Loucy (cell line): ENCODE measurements around the gene TNC.

ENCODE experiments used
- H2AFZ ChIP-seq: fragments of 200-600 bp; sonication (generic); 2 replicates; pipeline ENCODE4 v1.6.0; 2016; ENCODE audit warnings: antibody characterized with exemption, mild to moderate bottlenecking, low read length, moderate library complexity
- H3F3A ChIP-seq: fragments of 200-600 bp; 2 replicates; pipeline ENCODE4 v1.6.0; 2016; ENCODE audit warnings: antibody characterized with exemption, low read depth, mild to moderate bottlenecking
- H3K27me3 ChIP-seq: fragments of 200-600 bp; sonication (generic); 2 replicates; pipeline ENCODE4 v1.6.1; 2014; ENCODE audit warnings: low read length, mild to moderate bottlenecking; ENCODE audit not compliant: insufficient read depth, poor library complexity, severe bottlenecking
- H3K36me3 ChIP-seq: fragments of 200-600 bp; sonication (generic); 2 replicates; pipeline ENCODE4 v1.6.1; 2016; ENCODE audit warnings: low read length; ENCODE audit not compliant: insufficient read depth
- H3K4me1 ChIP-seq: fragments of 200-600 bp; sonication (generic); 2 replicates; pipeline ENCODE4 v1.5.1; 2014; ENCODE audit warnings: low read length, mild to moderate bottlenecking; ENCODE audit not compliant: insufficient read depth, poor library complexity, severe bottlenecking
- H3K4me2 ChIP-seq: fragments of 200-600 bp; sonication (generic); 2 replicates; pipeline ENCODE4 v1.6.0; 2014; ENCODE audit warnings: antibody characterized with exemption, low read length, low read depth, mild to moderate bottlenecking; ENCODE audit not compliant: poor library complexity, severe bottlenecking
- H3K4me3 ChIP-seq: fragments of 200-600 bp; sonication (generic); 2 replicates; pipeline ENCODE4 v1.5.1; 2014; ENCODE audit warnings: low read length, mild to moderate bottlenecking, mixed read lengths; ENCODE audit not compliant: poor library complexity, severe bottlenecking
- H3K79me2 ChIP-seq: fragments of 200-600 bp; sonication (generic); 2 replicates; pipeline ENCODE4 v1.6.1; 2014; ENCODE audit warnings: low read length; ENCODE audit not compliant: insufficient read depth
- H3K9ac ChIP-seq: fragments of 200-600 bp; sonication (generic); 2 replicates; pipeline ENCODE4 v1.6.0; 2014; ENCODE audit warnings: mild to moderate bottlenecking, low read depth, low read length, moderate library complexity; ENCODE audit not compliant: poor library complexity, severe bottlenecking
- H3K9me2 ChIP-seq: fragments of 200-600 bp; sonication (generic); replicated peaks from 2 replicates; pipeline ENCODE4 v1.6.1; 2016; ENCODE audit warnings: low read depth, low read length, mixed read lengths
- H3K9me3 ChIP-seq: fragments of 200-600 bp; sonication (generic); 2 replicates; pipeline ENCODE4 v1.6.1; 2014; ENCODE audit warnings: mild to moderate bottlenecking, antibody characterized with exemption, low read length, low read depth; ENCODE audit not compliant: insufficient read depth
- H4K20me1 ChIP-seq: fragments of 200-600 bp; sonication (generic); 2 replicates; pipeline ENCODE4 v1.6.0; 2014; ENCODE audit warnings: antibody characterized with exemption, low read length, mild to moderate bottlenecking; ENCODE audit not compliant: insufficient read depth, poor library complexity, severe bottlenecking
- EZH2phosphoT487 ChIP-seq: fragments of 200-600 bp; IDR thresholded peaks from 2 replicates; pipeline ENCODE4 v1.6.1; 2018; ENCODE audit warnings: antibody characterized with exemption, mild to moderate bottlenecking, moderate library complexity, borderline replicate concordance
- TF ChIP-seq, protein P1 (sequence below): fragments of 200-600 bp; sonication (generic); conservative IDR thresholded peaks from 2 replicates; pipeline ENCODE4 v1.5.1; 2014; ENCODE audit warnings: mild to moderate bottlenecking, antibody characterized with exemption, low read length

The TNC gene

DNA sequence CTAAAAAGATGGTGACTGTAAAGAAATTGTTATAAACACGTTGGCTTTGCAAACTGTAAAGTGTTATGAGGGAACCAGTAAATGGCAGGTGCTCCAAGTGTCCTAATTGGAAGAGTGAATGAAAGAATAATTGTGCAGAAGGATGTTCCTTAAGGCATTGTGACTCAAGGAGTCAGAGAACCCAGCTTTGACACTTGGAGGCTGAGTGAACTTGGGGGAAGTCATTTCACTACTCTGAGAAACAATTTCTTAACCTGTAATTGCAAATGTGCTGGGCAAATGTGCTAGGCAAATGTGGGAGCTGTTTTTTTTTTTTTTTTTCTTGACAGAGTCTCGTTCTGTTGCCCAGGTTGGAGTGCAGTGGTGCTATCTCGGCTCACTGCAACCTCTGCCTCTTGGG lies 103.5 kb downstream of the TNC start:
- TF ChIP-seq EZH2phosphoT487, result no peak
- TF ChIP-seq, protein P1, sequence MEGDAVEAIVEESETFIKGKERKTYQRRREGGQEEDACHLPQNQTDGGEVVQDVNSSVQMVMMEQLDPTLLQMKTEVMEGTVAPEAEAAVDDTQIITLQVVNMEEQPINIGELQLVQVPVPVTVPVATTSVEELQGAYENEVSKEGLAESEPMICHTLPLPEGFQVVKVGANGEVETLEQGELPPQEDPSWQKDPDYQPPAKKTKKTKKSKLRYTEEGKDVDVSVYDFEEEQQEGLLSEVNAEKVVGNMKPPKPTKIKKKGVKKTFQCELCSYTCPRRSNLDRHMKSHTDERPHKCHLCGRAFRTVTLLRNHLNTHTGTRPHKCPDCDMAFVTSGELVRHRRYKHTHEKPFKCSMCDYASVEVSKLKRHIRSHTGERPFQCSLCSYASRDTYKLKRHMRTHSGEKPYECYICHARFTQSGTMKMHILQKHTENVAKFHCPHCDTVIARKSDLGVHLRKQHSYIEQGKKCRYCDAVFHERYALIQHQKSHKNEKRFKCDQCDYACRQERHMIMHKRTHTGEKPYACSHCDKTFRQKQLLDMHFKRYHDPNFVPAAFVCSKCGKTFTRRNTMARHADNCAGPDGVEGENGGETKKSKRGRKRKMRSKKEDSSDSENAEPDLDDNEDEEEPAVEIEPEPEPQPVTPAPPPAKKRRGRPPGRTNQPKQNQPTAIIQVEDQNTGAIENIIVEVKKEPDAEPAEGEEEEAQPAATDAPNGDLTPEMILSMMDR, result no peak
- H3K9me3 ChIP-seq, result no peaks in the 10 kb centered on the region
- H2AFZ ChIP-seq, result 0 out of 2 replicates have a peak overlapping the region, but pooled peaks have one; percentile 24

DNA sequence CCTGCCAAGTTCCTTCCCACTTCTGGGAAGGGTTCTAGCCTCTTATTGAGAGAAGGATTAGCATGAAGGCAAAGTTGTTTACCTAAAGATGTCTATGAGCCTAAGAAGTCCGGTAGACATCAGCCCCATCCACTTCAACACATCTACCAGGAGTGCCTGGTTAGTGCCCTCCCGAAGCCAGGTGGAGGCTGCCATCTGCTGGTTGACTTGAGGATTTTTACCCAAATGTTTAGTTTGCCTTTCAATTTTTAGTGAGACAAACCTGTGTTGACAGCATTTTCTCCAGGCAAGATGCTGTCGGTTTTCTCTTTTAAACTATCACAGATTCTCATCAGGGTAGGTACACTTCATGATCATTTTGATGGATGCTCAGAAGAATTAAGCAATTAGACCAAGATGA lies 104.0 kb downstream of the TNC start:
- Histone ChIP-seq H3K79me2 (no peaks in the 10 kb centered on the region), H4K20me1 (no peaks in the 10 kb centered on the region), H3K27me3 (no peaks in the 10 kb centered on the region), H3K4me3 (no peak overlapping the region), H3K4me2 (no peak overlapping the region), H3K9ac (no peak overlapping the region), H3K9me2 (no peaks in the 10 kb centered on the region), H3K9me3 (no peaks in the 10 kb centered on the region), H3F3A (no peaks in the 10 kb centered on the region), H3K4me1 (no peaks in the 10 kb centered on the region), H3K36me3 (no peaks in the 10 kb centered on the region), H2AFZ (0 out of 2 replicates have a peak overlapping the region, but pooled peaks have one; percentile 24)
- TF ChIP-seq EZH2phosphoT487, result no peak
- TF ChIP-seq, protein P1, result peak; percentile 90

More for the DNA sequence above, 103.5 kb downstream of the TNC start:
- Histone ChIP-seq H3K9ac (no peak overlapping the region), H4K20me1 (no peaks in the 10 kb centered on the region), H3K79me2 (no peaks in the 10 kb centered on the region), H3K4me2 (no peak overlapping the region), H3K27me3 (no peaks in the 10 kb centered on the region), H3K9me2 (no peaks in the 10 kb centered on the region), H3K4me1 (no peaks in the 10 kb centered on the region), H3F3A (no peaks in the 10 kb centered on the region), H3K36me3 (no peaks in the 10 kb centered on the region), H3K4me3 (no peak overlapping the region)

- H3K9me3 ChIP-seq, result no peaks in the 10 kb centered on the region
- H4K20me1 ChIP-seq, result no peaks in the 10 kb centered on the region
- no peak for TF ChIP-seq EZH2phosphoT487
- TF ChIP-seq, protein P1, result no peak
- H3K36me3 ChIP-seq, result no peaks in the 10 kb centered on the region
- no peak overlapping the region for H2AFZ ChIP-seq
- H3K27me3 ChIP-seq, result no peaks in the 10 kb centered on the region
- H3K9ac ChIP-seq, result no peak overlapping the region
- no peaks in the 10 kb centered on the region for H3K4me1 ChIP-seq
- no peaks in the 10 kb centered on the region for H3K9me2 ChIP-seq
- no peak overlapping the region for H3K4me3 ChIP-seq
- H3K79me2 ChIP-seq, result no peaks in the 10 kb centered on the region
- no peak overlapping the region for H3K4me2 ChIP-seq
- H3F3A ChIP-seq, result no peaks in the 10 kb centered on the region
These were observed 105.5 kb downstream of the TNC start for GRCh38 chr9:115012486-115012885.
